Fibroblast of lung (primary cell): Measurements from ENCODE around the gene INTS7. TPM values are rescaled to one million over a fixed set of nuclear protein-coding genes. Genes with fewer than 3 reads are reported as not detected.

Experiments used
- DNase-seq, 2 donors: peaks; one replicate each; pipeline versions ENCODE4 v3.0.0 to v3.0.0-alpha.2; 2010; ENCODE audit warnings: low read depth in 2 of 2
- H2AFZ ChIP-seq: 2 replicates; pipeline ENCODE4 v1.5.1; 2012; ENCODE audit warnings: low read length, control low read depth, inconsistent platforms
- H3K27ac ChIP-seq: 2 replicates; pipeline ENCODE4 v1.5.1; 2011; ENCODE audit warnings: low read length, control low read depth; ENCODE audit not compliant: insufficient read depth
- H3K27me3 ChIP-seq: 2 replicates; pipeline ENCODE4 v1.5.1; 2011; ENCODE audit warnings: mild to moderate bottlenecking, low read length; ENCODE audit not compliant: control insufficient read depth, insufficient read depth
- H3K36me3 ChIP-seq: 2 replicates; pipeline ENCODE4 v1.5.1; 2011; ENCODE audit warnings: low read length; ENCODE audit not compliant: control insufficient read depth, insufficient read depth
- H3K4me1 ChIP-seq: 2 replicates; pipeline ENCODE4 v1.5.1; 2011; ENCODE audit warnings: low read length; ENCODE audit not compliant: control insufficient read depth, insufficient read depth; ENCODE audit errors: extremely low read depth
- H3K4me2 ChIP-seq: 2 replicates; pipeline ENCODE4 v1.5.1; 2011; ENCODE audit warnings: low read length, control low read depth; ENCODE audit not compliant: insufficient read depth; ENCODE audit errors: extremely low read depth
- H3K4me3 ChIP-seq, 4 experiments: fragments of 200-600 bp in 1 of 4; sonication (generic) in 1 of 4; replicated peaks in 1 of 4; 2 replicates each; pipeline ENCODE4 v1.5.1; 2011 to 2016; ENCODE audit warnings: low read length in 4 of 4, low read depth in 3 of 4, mild to moderate bottlenecking in 3 of 4, control low read depth in 2 of 4, inconsistent platforms in 1 of 4, mixed read lengths in 1 of 4; ENCODE audit not compliant: insufficient read depth in 1 of 4; ENCODE audit errors: control extremely low read depth in 1 of 4
- H3K79me2 ChIP-seq: 2 replicates; pipeline ENCODE4 v1.5.1; 2012; ENCODE audit warnings: mild to moderate bottlenecking, low read length, inconsistent platforms; ENCODE audit not compliant: control insufficient read depth, insufficient read depth
- H3K9ac ChIP-seq: 2 replicates; pipeline ENCODE4 v1.5.1; 2011; ENCODE audit warnings: mild to moderate bottlenecking, low read length, control low read depth; ENCODE audit not compliant: insufficient read depth
- H3K9me3 ChIP-seq: 2 replicates; pipeline ENCODE4 v1.5.1; 2012; ENCODE audit warnings: low read depth, low read length; ENCODE audit not compliant: control insufficient read depth, insufficient read depth
- H4K20me1 ChIP-seq: 2 replicates; pipeline ENCODE4 v1.5.1; 2011; ENCODE audit warnings: low read length; ENCODE audit not compliant: control insufficient read depth, insufficient read depth; ENCODE audit errors: extremely low read depth
- EZH2 ChIP-seq: IDR thresholded peaks from 2 replicates; pipeline ENCODE4 v1.5.1; 2012; ENCODE audit warnings: low read length, control low read depth, mild to moderate bottlenecking; ENCODE audit errors: missing control alignments
- polyA plus RNA-seq, 2 donors: library from polyadenylated mRNA; depleted of rRNA in 1 of 2; stranded (reverse) in 1 of 2; unstranded in 1 of 2; fragments of >200 nt; gene quantifications; 2 replicates each; pipeline ENCODE4 v1.2.1, GENCODE V29; 2011 to 2012; ENCODE audit warnings: missing spikeins in 1 of 2
- total RNA-seq: library from RNA; depleted of rRNA; stranded (reverse); fragments of >200 nt; gene quantifications from 2 replicates; pipeline ENCODE4 v1.2.1, GENCODE V29; 2014
- TF ChIP-seq, protein P1 (sequence below), 2 donors: IDR thresholded peaks in 1 of 2; conservative IDR thresholded peaks in 1 of 2; 1 replicate in 1 of 2; 2 replicates in 1 of 2; pipeline ENCODE4 v1.5.1; 2011 to 2012; ENCODE audit warnings: low read length in 2 of 2, control low read depth in 1 of 2, inconsistent platforms in 1 of 2, low read depth in 1 of 2, mild to moderate bottlenecking in 1 of 2

INTS7 gene
- total and polyA plus RNA-seq, 2 donors (not counting 1 experiment from before 2014, with no cell fraction given) = 20.6 to 23.7 TPM

DNA sequence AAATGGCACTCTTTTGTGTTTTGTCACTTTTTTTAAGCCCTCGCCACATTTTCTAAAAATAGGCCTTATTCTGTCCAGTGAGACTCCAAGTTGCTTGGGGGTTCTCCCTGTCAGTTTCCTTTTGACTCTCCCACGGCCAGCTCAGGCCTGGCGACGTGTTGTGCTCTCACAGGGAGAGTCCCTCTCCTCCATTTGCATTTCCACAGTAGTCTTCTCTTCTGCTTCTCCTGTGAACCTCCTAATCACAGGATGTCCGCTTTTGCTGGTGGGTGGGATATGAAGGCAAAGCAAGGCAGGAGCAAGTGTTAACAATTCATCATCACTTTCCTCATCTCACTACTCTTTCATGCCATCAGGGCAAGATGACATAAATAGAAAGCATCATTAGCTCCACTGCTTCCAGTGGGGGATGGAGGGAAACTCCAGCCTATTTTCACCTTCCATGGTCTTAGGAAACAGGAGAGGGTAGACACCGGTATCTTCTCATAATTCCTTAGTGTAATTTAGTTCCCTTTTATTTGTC is 99.8 kb downstream of the INTS7 start:
- Histone ChIP-seq H4K20me1 (no peaks in the 10 kb centered on the region), H3K4me3 (no peak overlapping the region), H3K9ac (no peak overlapping the region), H3K4me1 (no peaks in the 10 kb centered on the region), H3K79me2 (no peaks in the 10 kb centered on the region), H3K36me3 (no peaks in the 10 kb centered on the region), H3K27ac (no peak overlapping the region), H3K9me3 (no peaks in the 10 kb centered on the region), H3K4me2 (no peak overlapping the region), H2AFZ (no peak overlapping the region), H3K27me3 (no peaks in the 10 kb centered on the region)
- DNase-seq = no peak
- TF ChIP-seq, protein P1, sequence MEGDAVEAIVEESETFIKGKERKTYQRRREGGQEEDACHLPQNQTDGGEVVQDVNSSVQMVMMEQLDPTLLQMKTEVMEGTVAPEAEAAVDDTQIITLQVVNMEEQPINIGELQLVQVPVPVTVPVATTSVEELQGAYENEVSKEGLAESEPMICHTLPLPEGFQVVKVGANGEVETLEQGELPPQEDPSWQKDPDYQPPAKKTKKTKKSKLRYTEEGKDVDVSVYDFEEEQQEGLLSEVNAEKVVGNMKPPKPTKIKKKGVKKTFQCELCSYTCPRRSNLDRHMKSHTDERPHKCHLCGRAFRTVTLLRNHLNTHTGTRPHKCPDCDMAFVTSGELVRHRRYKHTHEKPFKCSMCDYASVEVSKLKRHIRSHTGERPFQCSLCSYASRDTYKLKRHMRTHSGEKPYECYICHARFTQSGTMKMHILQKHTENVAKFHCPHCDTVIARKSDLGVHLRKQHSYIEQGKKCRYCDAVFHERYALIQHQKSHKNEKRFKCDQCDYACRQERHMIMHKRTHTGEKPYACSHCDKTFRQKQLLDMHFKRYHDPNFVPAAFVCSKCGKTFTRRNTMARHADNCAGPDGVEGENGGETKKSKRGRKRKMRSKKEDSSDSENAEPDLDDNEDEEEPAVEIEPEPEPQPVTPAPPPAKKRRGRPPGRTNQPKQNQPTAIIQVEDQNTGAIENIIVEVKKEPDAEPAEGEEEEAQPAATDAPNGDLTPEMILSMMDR (conservative IDR thresholded peaks at IDR 0.05 in 1 of 2, IDR thresholded peaks at IDR 0.05 in 1 of 2; ENCODE audit: low read depth in 1 of 2, low read length in 2 of 2) = no peak
- TF ChIP-seq EZH2 = no peak

DNA sequence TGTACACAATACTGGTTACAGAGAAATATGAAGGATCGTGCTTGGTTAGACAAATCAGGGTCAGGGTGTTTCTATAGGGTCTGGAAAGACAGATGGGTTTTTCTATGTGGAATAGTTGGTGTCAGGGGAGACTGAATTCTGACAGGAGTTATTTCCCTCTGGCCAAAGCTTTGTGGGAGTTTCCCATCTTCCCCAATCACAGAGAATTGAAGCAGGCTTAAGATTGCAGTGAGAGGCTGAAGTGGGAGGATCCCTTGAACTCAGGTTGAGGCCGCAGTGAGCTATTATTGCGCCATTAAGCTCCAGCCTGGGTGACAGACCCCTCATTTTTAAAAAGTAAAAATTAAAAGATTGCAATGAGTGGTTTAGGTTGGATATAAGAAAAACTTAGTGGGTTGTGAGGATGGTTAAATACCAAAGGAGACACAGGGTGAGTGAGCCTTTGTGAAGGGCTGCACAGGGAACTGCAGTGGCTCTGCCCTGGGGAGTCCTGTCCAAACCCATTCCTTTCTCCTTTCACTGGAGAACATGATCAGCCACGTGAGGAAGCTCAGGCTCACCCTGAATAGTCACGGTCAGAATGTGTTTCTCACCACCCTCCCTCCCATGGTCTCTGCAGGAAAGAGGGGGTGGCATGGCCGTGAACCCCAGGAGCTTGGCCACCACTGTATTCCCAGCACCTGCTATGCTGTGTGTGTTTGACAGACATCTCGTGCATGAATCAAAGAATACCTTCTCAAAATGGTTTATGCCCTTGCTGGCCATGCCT is 101.2 kb downstream of the INTS7 start:
- Histone ChIP-seq H3K4me3 (no peak overlapping the region), H3K27me3 (no peaks in the 10 kb centered on the region), H3K27ac (no peak overlapping the region), H4K20me1 (no peaks in the 10 kb centered on the region), H3K4me2 (no peak overlapping the region), H3K36me3 (no peaks in the 10 kb centered on the region), H3K79me2 (no peaks in the 10 kb centered on the region), H3K9me3 (no peaks in the 10 kb centered on the region), H2AFZ (no peak overlapping the region), H3K9ac (no peak overlapping the region), H3K4me1 (no peaks in the 10 kb centered on the region)
- TF ChIP-seq, protein P1 (conservative IDR thresholded peaks at IDR 0.05 in 1 of 2, IDR thresholded peaks at IDR 0.05 in 1 of 2; ENCODE audit: low read depth in 1 of 2, low read length in 2 of 2) = no peak
- no peak for TF ChIP-seq EZH2
- no peak for DNase-seq

DNA sequence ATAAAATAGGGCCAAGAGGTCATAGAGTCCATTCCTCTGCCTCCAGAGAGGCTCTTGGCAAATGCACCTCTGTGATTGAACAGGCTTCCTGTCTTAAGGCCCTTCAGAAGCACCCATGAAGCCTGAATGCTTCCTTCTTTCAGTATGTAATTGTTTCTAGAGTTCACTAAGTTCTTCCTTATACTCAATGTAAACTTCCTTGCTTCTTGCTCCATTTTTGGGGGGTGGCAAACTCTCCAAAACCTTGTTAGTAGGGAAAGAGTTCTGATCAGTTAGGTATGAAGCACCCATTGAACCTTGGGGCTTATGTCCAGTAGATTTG is 102.5 kb downstream of the INTS7 start:
- Histone ChIP-seq H3K4me3 (no peak overlapping the region), H3K27ac (no peak overlapping the region), H3K79me2 (no peaks in the 10 kb centered on the region), H2AFZ (no peak overlapping the region), H3K9ac (no peak overlapping the region), H4K20me1 (no peaks in the 10 kb centered on the region), H3K4me1 (no peaks in the 10 kb centered on the region), H3K4me2 (no peak overlapping the region), H3K27me3 (no peaks in the 10 kb centered on the region), H3K9me3 (no peaks in the 10 kb centered on the region), H3K36me3 (no peaks in the 10 kb centered on the region)
- no peak for DNase-seq
- TF ChIP-seq, protein P1 (conservative IDR thresholded peaks at IDR 0.05 in 1 of 2, IDR thresholded peaks at IDR 0.05 in 1 of 2; ENCODE audit: low read depth in 1 of 2, low read length in 2 of 2) = no peak
- no peak for TF ChIP-seq EZH2
